GM20431 (cell line): ENCODE data around the gene LRRK2.
"Not testable (repeated sequence)": the region's sequence is repeated elsewhere in the genome, so short reads cannot be mapped to it uniquely, and the experiment has no call there.

Experiments
- in situ Hi-C: fragments of 300-500 bp; cut with MseI, MboI; formaldehyde crosslinking; loops from one replicate; pipeline ENCODE4 v1.15.0; 2020; ENCODE audit warnings: low sequenced_read_pairs; ENCODE audit not compliant: unreplicated experiment

Gene LRRK2

GRCh38 chr12:40211186-40211585 is 13.6 kb upstream of the LRRK2 start:
- in situ Hi-C loops, result not testable (repeated sequence)

- in situ Hi-C loops, result no loop called here
These were observed 12.2 kb upstream of the LRRK2 start for GRCh38 chr12:40212566-40212965.

GRCh38 chr12:40215982-40216381 is 8.8 kb upstream of the LRRK2 start:
- in situ Hi-C loops, result no loop called here

GRCh38 chr12:40216516-40217288 is 8.1 kb upstream of the LRRK2 start:
- in situ Hi-C loops, result no loop called here

- in situ Hi-C loops, result no loop called here
These were observed 5.0 kb upstream of the LRRK2 start for GRCh38 chr12:40219760-40220159.

GRCh38 chr12:40222247-40222646 is 2.5 kb upstream of the LRRK2 start:
- in situ Hi-C loops, result no loop called here

GRCh38 chr12:40223646-40224045 is 1.2 kb upstream of the LRRK2 start:
- in situ Hi-C loops, result no loop called here

GRCh38 chr12:40225337-40225983 is 663 bp downstream of the LRRK2 start:
- in situ Hi-C loops, result no loop called here

GRCh38 chr12:40225984-40226602 is 1.3 kb downstream of the LRRK2 start:
- in situ Hi-C loops, result no loop called here

GRCh38 chr12:40226705-40227104 is 1.9 kb downstream of the LRRK2 start:
- in situ Hi-C loops, result no loop called here

- in situ Hi-C loops, result no loop called here
These were observed 2.6 kb downstream of the LRRK2 start for GRCh38 chr12:40227447-40227846.

- in situ Hi-C loops, result no loop called here
These were observed 3.9 kb downstream of the LRRK2 start for GRCh38 chr12:40228727-40229126.

GRCh38 chr12:40229690-40230651 is 5.2 kb downstream of the LRRK2 start:
- in situ Hi-C loops, result no loop called here

GRCh38 chr12:40232602-40233001 is 7.8 kb downstream of the LRRK2 start:
- in situ Hi-C loops, result no loop called here

GRCh38 chr12:40233741-40234367 is 9.1 kb downstream of the LRRK2 start:
- in situ Hi-C loops, result no loop called here

GRCh38 chr12:40236357-40236850 is 11.6 kb downstream of the LRRK2 start:
- in situ Hi-C loops, result no loop called here

GRCh38 chr12:40238266-40238902 is 13.6 kb downstream of the LRRK2 start:
- in situ Hi-C loops, result no loop called here

- in situ Hi-C loops, result no loop called here
These were observed 14.2 kb downstream of the LRRK2 start for GRCh38 chr12:40238979-40239378.

- in situ Hi-C loops, result no loop called here
These were observed 16.0 kb downstream of the LRRK2 start for GRCh38 chr12:40240779-40241178.
